D721Med (cell line): ENCODE data around the gene RAB8A.

Experiments
- DNase-seq: peaks from one replicate; pipeline ENCODE4 v3.0.0; 2011; ENCODE audit warnings: low spot score; ENCODE audit not compliant: insufficient read length
- FAIRE-seq: peaks from 2 replicates; lab custom pipeline; 2011; peaks lifted over from hg19 to GRCh38; lab: Jason Lieb, UNC
- TF ChIP-seq, protein P1 (sequence below): IDR thresholded peaks from 2 replicates; pipeline ENCODE4 v1.5.1; 2012; ENCODE audit warnings: mild to moderate bottlenecking, control low read depth; ENCODE audit not compliant: insufficient read depth; ENCODE audit errors: missing control alignments

Gene RAB8A

DNA sequence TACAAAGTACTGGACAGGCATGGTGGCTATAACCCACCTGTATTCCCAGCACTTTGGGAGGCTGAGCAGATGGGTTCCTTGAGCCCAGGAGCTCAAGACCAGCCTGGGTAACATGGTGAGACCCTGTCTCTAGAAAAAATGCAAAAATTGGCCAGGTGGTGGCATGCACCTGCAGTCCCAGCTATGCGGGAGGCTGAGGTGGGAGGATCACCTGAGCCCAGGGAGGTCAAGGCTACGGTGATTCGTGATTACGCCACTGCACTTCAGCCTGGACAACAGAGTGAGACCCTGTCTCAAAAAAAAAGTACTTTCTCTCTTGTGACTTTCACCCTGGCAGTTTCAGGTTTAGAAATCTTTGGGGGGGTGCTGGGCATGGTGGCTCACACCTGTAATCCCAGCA is 11.2 kb upstream of the RAB8A start:
- FAIRE-seq (no peak), DNase-seq (no peak)
- TF ChIP-seq, protein P1, sequence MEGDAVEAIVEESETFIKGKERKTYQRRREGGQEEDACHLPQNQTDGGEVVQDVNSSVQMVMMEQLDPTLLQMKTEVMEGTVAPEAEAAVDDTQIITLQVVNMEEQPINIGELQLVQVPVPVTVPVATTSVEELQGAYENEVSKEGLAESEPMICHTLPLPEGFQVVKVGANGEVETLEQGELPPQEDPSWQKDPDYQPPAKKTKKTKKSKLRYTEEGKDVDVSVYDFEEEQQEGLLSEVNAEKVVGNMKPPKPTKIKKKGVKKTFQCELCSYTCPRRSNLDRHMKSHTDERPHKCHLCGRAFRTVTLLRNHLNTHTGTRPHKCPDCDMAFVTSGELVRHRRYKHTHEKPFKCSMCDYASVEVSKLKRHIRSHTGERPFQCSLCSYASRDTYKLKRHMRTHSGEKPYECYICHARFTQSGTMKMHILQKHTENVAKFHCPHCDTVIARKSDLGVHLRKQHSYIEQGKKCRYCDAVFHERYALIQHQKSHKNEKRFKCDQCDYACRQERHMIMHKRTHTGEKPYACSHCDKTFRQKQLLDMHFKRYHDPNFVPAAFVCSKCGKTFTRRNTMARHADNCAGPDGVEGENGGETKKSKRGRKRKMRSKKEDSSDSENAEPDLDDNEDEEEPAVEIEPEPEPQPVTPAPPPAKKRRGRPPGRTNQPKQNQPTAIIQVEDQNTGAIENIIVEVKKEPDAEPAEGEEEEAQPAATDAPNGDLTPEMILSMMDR: no peak

GRCh38 chr19:16104722-16105121 is 7.0 kb upstream of the RAB8A start:
- FAIRE-seq: no peak

DNA sequence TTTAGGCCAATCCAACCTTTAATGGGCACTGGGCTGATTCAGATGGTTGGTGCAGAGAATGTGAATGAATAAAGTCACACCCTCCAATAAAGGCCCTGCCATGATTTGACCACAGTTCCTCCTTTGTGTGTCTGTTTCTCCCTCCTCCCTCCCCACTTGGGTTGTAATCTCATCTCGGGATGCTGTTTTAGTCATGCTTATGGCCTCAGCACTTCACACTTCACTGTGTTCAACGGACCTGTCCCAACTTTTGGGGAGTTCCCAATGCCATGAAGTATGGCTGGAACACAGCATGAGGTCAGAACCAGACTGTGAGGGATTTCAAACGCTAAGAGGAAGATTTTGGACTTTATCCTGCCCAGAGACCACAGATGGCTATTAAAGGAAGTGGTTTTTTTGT is 5.6 kb upstream of the RAB8A start:
- FAIRE-seq: no peak

More at GRCh38 chr19:16104722-16105121, 7.0 kb upstream of the RAB8A start:
- TF ChIP-seq, protein P1: no peak
- DNase-seq: no peak

DNA sequence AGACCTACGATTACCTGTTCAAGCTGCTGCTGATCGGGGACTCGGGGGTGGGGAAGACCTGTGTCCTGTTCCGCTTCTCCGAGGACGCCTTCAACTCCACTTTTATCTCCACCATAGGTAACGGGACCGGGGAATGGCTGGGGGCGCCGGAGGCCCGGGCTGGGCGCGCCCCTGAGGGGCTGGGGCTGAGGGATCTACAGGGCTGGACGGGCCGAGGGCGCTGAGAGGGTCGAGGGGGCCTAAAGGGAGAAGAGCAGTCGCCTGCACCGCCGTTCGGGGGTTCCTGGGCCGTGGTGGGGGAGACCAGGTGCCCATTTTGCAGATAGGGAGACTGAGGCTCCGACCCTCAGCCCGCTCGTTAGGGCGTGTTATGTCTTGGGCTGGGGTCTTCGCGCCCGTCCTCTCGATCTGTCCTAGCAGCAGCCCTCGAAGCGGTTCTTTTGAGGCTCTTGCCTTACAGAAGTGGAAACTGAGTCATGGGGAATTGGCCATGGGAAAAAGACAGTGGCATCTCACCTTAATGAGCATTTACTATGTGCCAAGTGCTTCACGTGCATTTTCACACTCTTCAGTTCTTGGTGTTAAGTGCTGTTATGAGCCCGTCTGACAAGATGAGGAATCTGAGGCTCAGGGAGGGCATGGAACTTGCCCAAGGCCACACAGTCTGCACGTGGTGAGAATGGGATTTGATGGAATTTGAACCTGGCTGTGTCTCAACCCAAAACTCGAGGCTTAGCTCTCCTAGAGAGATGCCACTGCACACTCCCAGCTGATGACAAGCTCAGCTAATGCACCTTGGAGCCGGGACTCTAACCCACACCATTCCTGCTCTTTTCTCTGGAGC is 442 bp downstream of the RAB8A start:
- no peak for DNase-seq
- FAIRE-seq: no peak
- TF ChIP-seq, protein P1: no peak

More for the DNA sequence above, 5.6 kb upstream of the RAB8A start:
- DNase-seq: no peak
- TF ChIP-seq, protein P1: no peak

DNA sequence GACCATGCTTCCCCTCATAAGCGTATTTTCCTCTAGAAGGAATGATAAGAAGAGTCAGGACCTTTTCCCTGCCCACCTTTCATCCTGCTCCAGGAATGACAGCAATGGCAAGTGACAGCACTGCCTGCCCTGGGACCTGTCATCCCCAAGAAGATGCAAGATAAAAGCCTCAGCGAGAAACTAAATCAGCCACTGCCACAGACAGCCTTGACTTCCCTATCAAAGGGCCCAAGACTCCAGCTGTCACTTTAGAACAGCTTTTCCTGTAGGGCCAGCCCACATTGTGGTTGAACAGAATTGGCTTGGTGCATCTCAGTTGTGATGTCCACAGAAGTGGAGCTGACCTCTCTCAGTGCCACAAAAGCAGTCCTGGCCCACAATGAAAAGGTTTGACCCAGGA is 1.1 kb downstream of the RAB8A start:
- FAIRE-seq: no peak
- DNase-seq: no peak
- TF ChIP-seq, protein P1: no peak

DNA sequence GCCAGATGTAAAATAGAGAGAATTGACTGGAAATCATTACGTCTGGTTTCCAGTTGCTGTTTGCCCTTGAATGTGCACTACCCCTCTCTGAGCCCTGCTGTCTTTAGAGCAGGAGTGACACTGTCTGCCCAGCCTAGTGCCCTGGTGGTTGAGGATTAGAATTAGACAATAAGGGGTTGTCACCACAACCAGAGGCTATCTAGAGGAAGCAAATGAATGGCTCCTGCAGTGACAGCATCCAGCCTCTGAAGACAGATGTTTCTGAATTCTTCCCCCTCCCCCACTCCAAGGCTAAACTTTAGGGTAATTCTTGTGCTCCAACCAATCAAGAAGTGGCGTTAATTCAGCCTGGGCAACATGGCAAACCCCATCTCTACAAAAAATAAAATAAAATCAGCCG is 2.0 kb downstream of the RAB8A start:
- FAIRE-seq: no peak
- DNase-seq: no peak
- TF ChIP-seq, protein P1: no peak

DNA sequence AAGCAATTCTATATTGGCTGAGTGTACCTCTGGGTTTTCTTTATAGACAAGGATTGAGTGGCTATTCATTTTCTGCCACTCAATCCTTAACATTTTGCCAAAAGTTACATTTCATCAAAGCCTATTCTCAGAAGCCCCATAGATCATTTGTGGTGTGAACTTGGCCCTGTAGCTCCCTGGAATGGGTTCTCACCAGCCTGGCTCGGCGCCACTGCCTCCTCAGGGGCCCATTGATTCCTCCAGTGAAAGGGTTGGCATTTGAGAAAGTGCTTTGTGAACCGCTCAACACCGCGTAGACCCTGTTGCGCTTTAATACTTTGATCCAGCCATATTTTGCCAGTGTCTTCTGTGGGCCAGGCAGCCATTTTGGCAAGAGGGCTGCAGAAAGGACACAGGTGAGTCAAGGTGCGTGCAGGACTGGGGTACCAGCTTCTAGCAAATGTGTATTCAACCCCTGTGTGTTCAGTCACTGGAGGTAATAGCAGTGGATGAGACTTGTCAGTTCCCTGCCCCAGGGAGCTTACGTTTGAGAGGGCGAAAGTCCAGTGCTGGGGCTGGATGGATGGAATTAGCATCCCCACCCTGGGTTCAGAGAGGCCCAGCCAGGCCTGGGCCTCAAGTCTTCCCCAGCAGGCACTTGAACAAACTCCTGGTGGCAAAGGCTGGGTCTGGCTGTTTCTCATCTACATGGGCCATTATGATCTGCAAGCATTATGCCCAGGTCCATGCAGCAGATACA is 3.8 kb downstream of the RAB8A start:
- DNase-seq (no peak), FAIRE-seq (no peak)
- TF ChIP-seq, protein P1: no peak
